Esophagus muscularis mucosa (tissue), 4 donors: Measurements from ENCODE around the gene CTIF.

Experiments used
- EP300 ChIP-seq: sonication (generic); formaldehyde crosslinking; IDR thresholded peaks from one replicate; pipeline ENCODE4 v1.6.1; 2017; ENCODE audit warnings: antibody characterized with exemption
- POLR2AphosphoS5 ChIP-seq, 2 donors: sonication (generic); formaldehyde crosslinking; IDR thresholded peaks; one replicate each; pipeline ENCODE4 v1.6.1; 2017; ENCODE audit warnings: antibody characterized with exemption in 2 of 2
- TF ChIP-seq, protein P1 (sequence below), 3 experiments: fragments of 200-600 bp in 2 of 3; fragments of 450-650 bp in 1 of 3; sonication (generic) in 2 of 3; IDR thresholded peaks; one replicate each; pipeline ENCODE4 v1.5.1; 2017 to 2019; ENCODE audit warnings: antibody characterized with exemption in 3 of 3, mild to moderate bottlenecking in 2 of 3, moderate library complexity in 1 of 3

DNA sequence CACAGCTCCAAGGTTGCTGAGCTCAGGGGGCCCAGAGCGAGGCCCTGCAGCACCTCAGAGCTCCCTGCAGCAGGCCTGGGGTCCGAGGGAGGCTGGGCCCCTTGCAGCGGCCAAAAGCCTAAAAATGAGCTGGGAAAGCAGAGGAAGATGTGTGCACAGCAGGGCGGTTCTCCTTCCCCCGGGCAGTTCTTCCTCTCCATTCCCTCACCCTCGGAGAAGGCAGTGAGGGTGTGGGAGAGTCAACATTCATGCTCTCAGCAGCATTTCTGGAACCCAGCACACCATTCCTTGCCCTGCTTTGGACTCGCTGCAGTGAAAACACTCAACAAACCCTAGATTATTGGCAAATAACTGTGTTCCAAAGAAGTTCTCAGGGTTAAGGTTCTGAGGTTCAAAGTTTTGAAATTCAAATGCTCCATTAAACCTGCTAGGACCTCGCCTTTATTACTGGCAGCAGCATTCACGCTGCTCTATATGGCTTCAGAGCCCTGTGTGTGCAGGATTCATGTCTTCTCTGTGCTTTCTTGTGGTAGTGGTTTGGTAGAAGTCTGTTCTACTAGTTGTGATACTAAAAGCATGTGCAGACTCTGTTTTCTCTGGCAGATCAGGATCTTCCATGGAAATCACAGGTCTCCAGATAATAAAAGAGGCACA lies 79.1 kb downstream of the CTIF start:
- TF ChIP-seq, protein P1, sequence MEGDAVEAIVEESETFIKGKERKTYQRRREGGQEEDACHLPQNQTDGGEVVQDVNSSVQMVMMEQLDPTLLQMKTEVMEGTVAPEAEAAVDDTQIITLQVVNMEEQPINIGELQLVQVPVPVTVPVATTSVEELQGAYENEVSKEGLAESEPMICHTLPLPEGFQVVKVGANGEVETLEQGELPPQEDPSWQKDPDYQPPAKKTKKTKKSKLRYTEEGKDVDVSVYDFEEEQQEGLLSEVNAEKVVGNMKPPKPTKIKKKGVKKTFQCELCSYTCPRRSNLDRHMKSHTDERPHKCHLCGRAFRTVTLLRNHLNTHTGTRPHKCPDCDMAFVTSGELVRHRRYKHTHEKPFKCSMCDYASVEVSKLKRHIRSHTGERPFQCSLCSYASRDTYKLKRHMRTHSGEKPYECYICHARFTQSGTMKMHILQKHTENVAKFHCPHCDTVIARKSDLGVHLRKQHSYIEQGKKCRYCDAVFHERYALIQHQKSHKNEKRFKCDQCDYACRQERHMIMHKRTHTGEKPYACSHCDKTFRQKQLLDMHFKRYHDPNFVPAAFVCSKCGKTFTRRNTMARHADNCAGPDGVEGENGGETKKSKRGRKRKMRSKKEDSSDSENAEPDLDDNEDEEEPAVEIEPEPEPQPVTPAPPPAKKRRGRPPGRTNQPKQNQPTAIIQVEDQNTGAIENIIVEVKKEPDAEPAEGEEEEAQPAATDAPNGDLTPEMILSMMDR (IDR thresholded peaks at IDR 0.05): no peak
- TF ChIP-seq EP300 (no peak), POLR2AphosphoS5 (IDR thresholded peaks at IDR 0.05) (no peak)
